HepG2 (cell line): Measurements from ENCODE around the gene CALR. TPM values are rescaled to one million over a fixed set of nuclear protein-coding genes. Genes with fewer than 3 reads are reported as not detected.
A peak's percentile ranks its signal among the peaks of the same experiment; 100 is the strongest.

Experiments used
- ARHGAP35 ChIP-seq: sonication (generic); formaldehyde crosslinking; IDR thresholded peaks from 2 replicates; pipeline ENCODE4 v1.9.0; 2022; ENCODE audit warnings: mild to moderate bottlenecking, inconsistent platforms, moderate library complexity, missing genetic modification reagents, borderline replicate concordance
- CTCF ChIP-seq: sonication (generic); formaldehyde crosslinking; IDR thresholded peaks from 2 replicates; pipeline ENCODE4 v1.5.0; 2020; ENCODE audit warnings: mild to moderate bottlenecking, missing genetic modification reagents, moderate library complexity
- FOXA1 ChIP-seq, 2 experiments: fragments of 450-650 bp in 1 of 2; sonication (generic) in 1 of 2; formaldehyde crosslinking in 1 of 2; IDR thresholded peaks; 2 replicates each; pipeline versions ENCODE4 v1.4.0 to v1.6.1; 2016 to 2020; ENCODE audit warnings: missing genetic modification reagents in 1 of 2
- HDAC2 ChIP-seq: sonication (generic); formaldehyde crosslinking; IDR thresholded peaks from 2 replicates; pipeline ENCODE4 v1.4.0; 2020; ENCODE audit warnings: missing genetic modification reagents
- NFRKB ChIP-seq: fragments of 450-650 bp; IDR thresholded peaks from 2 replicates; pipeline ENCODE4 v1.6.1; 2017
- NR0B2 ChIP-seq: sonication (generic); formaldehyde crosslinking; IDR thresholded peaks from 2 replicates; pipeline ENCODE4 v1.4.0; 2020; ENCODE audit warnings: mild to moderate bottlenecking, missing genetic modification reagents
- RARA ChIP-seq: IDR thresholded peaks from 2 replicates; pipeline ENCODE4 v1.6.1; 2016; ENCODE audit warnings: missing genetic modification reagents, missing compliant biosample characterization
- RBM22 ChIP-seq: fragments of 200-400 bp; formaldehyde crosslinking; optimal IDR thresholded peaks from 2 replicates; pipeline ENCODE3; 2017; ENCODE audit warnings: mild to moderate bottlenecking, low read length, moderate library complexity
- TEAD2 ChIP-seq: sonication (generic); formaldehyde crosslinking; IDR thresholded peaks from 2 replicates; pipeline ENCODE4 v1.9.0; 2021; ENCODE audit warnings: missing genetic modification reagents
- ZBTB7A ChIP-seq: sonication (generic); formaldehyde crosslinking; IDR thresholded peaks from 2 replicates; pipeline ENCODE4 v1.8.0; 2022; ENCODE audit warnings: mild to moderate bottlenecking, missing genetic modification reagents
- ZHX2 ChIP-seq, 2 experiments: sonication (generic) in 1 of 2; formaldehyde crosslinking in 1 of 2; IDR thresholded peaks; 2 replicates each; pipeline versions ENCODE4 v1.6.1 to v1.9.0; 2014 to 2022; ENCODE audit warnings: antibody characterized with exemption in 1 of 2, borderline replicate concordance in 1 of 2, inconsistent platforms in 1 of 2, low read depth in 1 of 2, missing genetic modification reagents in 1 of 2
- ZNF607 ChIP-seq: sonication (generic); formaldehyde crosslinking; IDR thresholded peaks from 2 replicates; pipeline ENCODE4 v1.5.1; 2020; ENCODE audit warnings: missing genetic modification reagents, mild to moderate bottlenecking, borderline replicate concordance
- ZNF619 ChIP-seq: sonication (generic); formaldehyde crosslinking; IDR thresholded peaks from 2 replicates; pipeline ENCODE4 v1.4.0; 2020; ENCODE audit warnings: mild to moderate bottlenecking, missing genetic modification reagents
- ZNF652 ChIP-seq: IDR thresholded peaks from 2 replicates; pipeline ENCODE4 v1.6.1; 2016; ENCODE audit warnings: low read depth, borderline replicate concordance
- ZNF670 ChIP-seq: sonication (generic); formaldehyde crosslinking; IDR thresholded peaks from 2 replicates; pipeline ENCODE4 v1.8.0; 2022; ENCODE audit warnings: mild to moderate bottlenecking, missing genetic modification reagents, borderline replicate concordance
- ZNF703 ChIP-seq: sonication (generic); formaldehyde crosslinking; IDR thresholded peaks from 2 replicates; pipeline ENCODE4 v1.5.1; 2020; ENCODE audit warnings: missing genetic modification reagents, mild to moderate bottlenecking, moderate library complexity, borderline replicate concordance
- ZXDC ChIP-seq: sonication (generic); formaldehyde crosslinking; IDR thresholded peaks from 2 replicates; pipeline ENCODE4 v1.5.0; 2020; ENCODE audit warnings: mild to moderate bottlenecking, missing genetic modification reagents
- polyA plus RNA-seq, 8 experiments: library from polyadenylated mRNA; depleted of rRNA in 3 of 8; stranded (reverse) in 7 of 8; unstranded in 1 of 8; fragments of >200 nt; fragmentation: Illumina TruSeq in 4 of 8; extraction: Trizol in 4 of 8; gene quantifications; 2 replicates each; pipeline versions ENCODE4 v1.2.1 to v1.2.3, GENCODE V29; 2011 to 2016; ENCODE audit warnings: low read depth in 4 of 8, missing spikeins in 1 of 8, mixed read lengths in 1 of 8; ENCODE audit not compliant: insufficient read depth in 1 of 8
- total RNA-seq, 5 experiments: library from RNA; depleted of rRNA; stranded (reverse); fragments of >200 nt; fragmentation: Illumina TruSeq; extraction: Trizol; gene quantifications; 2 replicates each; pipeline ENCODE4 v1.2.3, GENCODE V29; 2016; ENCODE audit warnings: low read depth in 1 of 5

CALR gene
- total and polyA plus RNA-seq, 2 of the 13 experiments (the other 11 are each of a cell fraction or from before 2014, with no cell fraction given) = 898 to 934 TPM

GRCh38 chr19:12953138-12953798 lies 14.9 kb downstream of the CALR start (continued):
- TF ChIP-seq CTCF (CRISPR knock-in tag) = no peak
- no peak for TF ChIP-seq ZBTB7A (CRISPR knock-in tag)
- no peak for TF ChIP-seq NR0B2 (CRISPR knock-in tag)
- no peak for TF ChIP-seq ZNF703 (CRISPR knock-in tag)
- no peak for TF ChIP-seq ZNF652 (CRISPR knock-in tag)
- TF ChIP-seq ZNF670 (CRISPR knock-in tag) = no peak
- TF ChIP-seq TEAD2 (CRISPR knock-in tag) = no peak
- TF ChIP-seq ZNF619 (CRISPR knock-in tag) = no peak
- no peak for TF ChIP-seq NFRKB
- TF ChIP-seq HDAC2 (CRISPR knock-in tag) = no peak
- no peak for TF ChIP-seq ZHX2 (IDR thresholded peaks at IDR 0.05; ENCODE audit: low read depth)
- TF ChIP-seq ZHX2 (CRISPR knock-in tag; IDR thresholded peaks at IDR 0.05; ENCODE audit: borderline replicate concordance) = no peak
- TF ChIP-seq ZNF607 (CRISPR knock-in tag) = no peak
- TF ChIP-seq RARA (CRISPR knock-in tag) = 0 out of 2 replicates have a peak, but pooled peaks have one; percentile 11
- peak; percentile 21 for TF ChIP-seq RBM22
- no peak for TF ChIP-seq ARHGAP35 (CRISPR knock-in tag)
- no peak for TF ChIP-seq FOXA1 (IDR thresholded peaks at IDR 0.05)
- no peak for TF ChIP-seq FOXA1 (CRISPR knock-in tag; IDR thresholded peaks at IDR 0.05)
- no peak for TF ChIP-seq ZXDC (CRISPR knock-in tag)
